Smooth muscle cell (in vitro differentiated cells): Measurements from ENCODE around the gene MXRA8. TPM values are rescaled to one million over a fixed set of nuclear protein-coding genes. Genes with fewer than 3 reads are reported as not detected.
"Not testable (repeated sequence)": the region's sequence is repeated elsewhere in the genome, so short reads cannot be mapped to it uniquely, and the experiment has no call there.

Experiments used
- DNase-seq: peaks from one replicate; lab custom pipeline; 2025; ENCODE audit not compliant: unreplicated experiment; lab: John Stamatoyannopoulos, UW
- H2AFZ ChIP-seq: fragments of 200-600 bp; sonication (generic); 2 replicates; pipeline ENCODE4 v1.6.0; 2016; ENCODE audit warnings: antibody characterized with exemption, low read depth, mild to moderate bottlenecking
- H3F3A ChIP-seq: fragments of 200-600 bp; sonication (generic); 2 replicates; pipeline ENCODE4 v1.6.0; 2017; ENCODE audit warnings: antibody characterized with exemption, low read depth
- H3K27ac ChIP-seq: fragments of 200-600 bp; sonication (generic); 2 replicates; pipeline ENCODE4 v1.5.1; 2016; ENCODE audit warnings: low read depth, mild to moderate bottlenecking
- H3K27me3 ChIP-seq: fragments of 200-600 bp; sonication (generic); 2 replicates; pipeline ENCODE4 v1.6.1; 2016; ENCODE audit warnings: low read depth, mild to moderate bottlenecking
- H3K36me3 ChIP-seq: fragments of 200-600 bp; sonication (generic); 2 replicates; pipeline ENCODE4 v1.5.1; 2016; ENCODE audit warnings: low read depth
- H3K4me1 ChIP-seq: fragments of 200-600 bp; sonication (generic); 2 replicates; pipeline ENCODE4 v1.5.1; 2016; ENCODE audit warnings: low read depth
- H3K4me2 ChIP-seq: fragments of 200-600 bp; sonication (generic); 2 replicates; pipeline ENCODE4 v1.6.0; 2016; ENCODE audit warnings: mild to moderate bottlenecking
- H3K4me3 ChIP-seq: fragments of 200-600 bp; sonication (generic); 2 replicates; pipeline ENCODE4 v1.5.1; 2016; ENCODE audit warnings: mild to moderate bottlenecking
- H3K79me2 ChIP-seq: fragments of 200-600 bp; sonication (generic); 2 replicates; pipeline ENCODE4 v1.6.0; 2016; ENCODE audit warnings: low read depth, mild to moderate bottlenecking
- H3K9ac ChIP-seq: fragments of 200-600 bp; sonication (generic); 2 replicates; pipeline ENCODE4 v1.6.0; 2016; ENCODE audit warnings: low read depth
- H3K9me3 ChIP-seq: fragments of 200-600 bp; sonication (generic); replicated peaks from 2 replicates; pipeline ENCODE4 v1.5.1; 2016; ENCODE audit warnings: low read depth
- H4K20me1 ChIP-seq: fragments of 200-600 bp; sonication (generic); 2 replicates; pipeline ENCODE4 v1.6.0; 2016; ENCODE audit warnings: low read depth
- WGBS: methylation state at CpG from one replicate; pipeline ENCODE4 v1.1.7; 2016; ENCODE audit warnings: low lambda C conversion rate; 5-methylcytosine and 5-hydroxymethylcytosine counted together
- polyA plus RNA-seq: library from polyadenylated mRNA; unstranded; fragments of >200 nt; fragmentation: Nextera tagmentation; extraction: Ambion mirVana; gene quantifications from 2 replicates; pipeline ENCODE4 v1.2.1, GENCODE V29; 2016
- total RNA-seq: library from RNA; depleted of rRNA; stranded (reverse); fragments of >200 nt; gene quantifications from 2 replicates; pipeline ENCODE4 v1.2.3, GENCODE V29; 2014
- TF ChIP-seq, protein P1 (sequence below): fragments of 200-600 bp; sonication (generic); IDR thresholded peaks from 2 replicates; pipeline ENCODE4 v1.5.1; 2017; ENCODE audit warnings: borderline replicate concordance, mild to moderate bottlenecking, antibody characterized with exemption; ENCODE audit not compliant: insufficient read depth, poor library complexity, severe bottlenecking

Gene MXRA8
- total and polyA plus RNA-seq, 2 experiments from 2014 or later = 266 to 597 TPM

GRCh38 chr1:1387098-1388077 lies 29.0 kb upstream of the MXRA8 start:
- Histone ChIP-seq H3K4me3 (no peak overlapping the region), H4K20me1 (peaks cover 11% of the 10 kb centered on the region), H3F3A (no peaks in the 10 kb centered on the region), H3K4me1 (no peaks in the 10 kb centered on the region), H3K4me2 (no peak overlapping the region), H3K27me3 (no peaks in the 10 kb centered on the region), H3K36me3 (peaks cover 25% of the 10 kb centered on the region), H3K9ac (no peak overlapping the region), H2AFZ (no peak overlapping the region), H3K9me3 (no peaks in the 10 kb centered on the region), H3K27ac (no peak overlapping the region), H3K79me2 (peaks cover 12% of the 10 kb centered on the region)
- DNase-seq = no peak
- TF ChIP-seq, protein P1, sequence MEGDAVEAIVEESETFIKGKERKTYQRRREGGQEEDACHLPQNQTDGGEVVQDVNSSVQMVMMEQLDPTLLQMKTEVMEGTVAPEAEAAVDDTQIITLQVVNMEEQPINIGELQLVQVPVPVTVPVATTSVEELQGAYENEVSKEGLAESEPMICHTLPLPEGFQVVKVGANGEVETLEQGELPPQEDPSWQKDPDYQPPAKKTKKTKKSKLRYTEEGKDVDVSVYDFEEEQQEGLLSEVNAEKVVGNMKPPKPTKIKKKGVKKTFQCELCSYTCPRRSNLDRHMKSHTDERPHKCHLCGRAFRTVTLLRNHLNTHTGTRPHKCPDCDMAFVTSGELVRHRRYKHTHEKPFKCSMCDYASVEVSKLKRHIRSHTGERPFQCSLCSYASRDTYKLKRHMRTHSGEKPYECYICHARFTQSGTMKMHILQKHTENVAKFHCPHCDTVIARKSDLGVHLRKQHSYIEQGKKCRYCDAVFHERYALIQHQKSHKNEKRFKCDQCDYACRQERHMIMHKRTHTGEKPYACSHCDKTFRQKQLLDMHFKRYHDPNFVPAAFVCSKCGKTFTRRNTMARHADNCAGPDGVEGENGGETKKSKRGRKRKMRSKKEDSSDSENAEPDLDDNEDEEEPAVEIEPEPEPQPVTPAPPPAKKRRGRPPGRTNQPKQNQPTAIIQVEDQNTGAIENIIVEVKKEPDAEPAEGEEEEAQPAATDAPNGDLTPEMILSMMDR = no peak
- WGBS = 96% methylated on average over 50 of the region's 50 CpGs

- Histone ChIP-seq H3F3A (no peaks in the 10 kb centered on the region), H3K9me3 (no peaks in the 10 kb centered on the region), H3K9ac (no peak overlapping the region), H3K79me2 (peaks cover 7% of the 10 kb centered on the region), H3K27ac (no peak overlapping the region), H3K4me1 (no peaks in the 10 kb centered on the region), H3K4me2 (no peak overlapping the region), H3K4me3 (no peak overlapping the region), H3K36me3 (peaks cover 11% of the 10 kb centered on the region), H2AFZ (no peak overlapping the region), H4K20me1 (peaks cover 5% of the 10 kb centered on the region), H3K27me3 (no peaks in the 10 kb centered on the region)
- no peak for DNase-seq
- 98% methylated on average over 8 of the region's 8 CpGs for WGBS
- TF ChIP-seq, protein P1 = no peak
These were observed 27.6 kb upstream of the MXRA8 start for GRCh38 chr1:1385931-1386330.

GRCh38 chr1:1385339-1385738 lies 27.0 kb upstream of the MXRA8 start:
- H2AFZ ChIP-seq, H3K9ac ChIP-seq, H3K27me3 ChIP-seq, H4K20me1 ChIP-seq, H3K27ac ChIP-seq, H3K4me3 ChIP-seq, DNase-seq, H3K36me3 ChIP-seq, H3K4me1 ChIP-seq, H3K79me2 ChIP-seq, H3F3A ChIP-seq, H3K9me3 ChIP-seq, H3K4me2 ChIP-seq: not testable (repeated sequence)
- 95% methylated on average over 29 of the region's 29 CpGs for whole genome bisulfite sequencing

GRCh38 chr1:1381294-1381693 lies 22.9 kb upstream of the MXRA8 start:
- TF ChIP-seq, protein P1 = no peak
- Histone ChIP-seq H3K27me3 (no peaks in the 10 kb centered on the region), H3K4me3 (no peak overlapping the region), H4K20me1 (no peaks in the 10 kb centered on the region), H3K79me2 (peaks cover 7% of the 10 kb centered on the region), H3K27ac (no peak overlapping the region), H3K9ac (no peak overlapping the region), H3K9me3 (no peaks in the 10 kb centered on the region), H2AFZ (no peak overlapping the region), H3K36me3 (no peaks in the 10 kb centered on the region), H3K4me1 (no peaks in the 10 kb centered on the region), H3F3A (peaks cover 8% of the 10 kb centered on the region), H3K4me2 (no peak overlapping the region)
- WGBS = 84% methylated on average over 8 of the region's 8 CpGs
- no peak for DNase-seq
